ENCODE data around the gene UBE2L6.
"Not testable (repeated sequence)": the region's sequence is repeated elsewhere in the genome, so short reads cannot be mapped to it uniquely, and the experiment has no call there.

The UBE2L6 gene

GRCh38 chr11:57566905-57567514, 462 bp downstream of the UBE2L6 start:
- no peak for DNase-seq (ENCODE audit: low read depth)

DNA sequence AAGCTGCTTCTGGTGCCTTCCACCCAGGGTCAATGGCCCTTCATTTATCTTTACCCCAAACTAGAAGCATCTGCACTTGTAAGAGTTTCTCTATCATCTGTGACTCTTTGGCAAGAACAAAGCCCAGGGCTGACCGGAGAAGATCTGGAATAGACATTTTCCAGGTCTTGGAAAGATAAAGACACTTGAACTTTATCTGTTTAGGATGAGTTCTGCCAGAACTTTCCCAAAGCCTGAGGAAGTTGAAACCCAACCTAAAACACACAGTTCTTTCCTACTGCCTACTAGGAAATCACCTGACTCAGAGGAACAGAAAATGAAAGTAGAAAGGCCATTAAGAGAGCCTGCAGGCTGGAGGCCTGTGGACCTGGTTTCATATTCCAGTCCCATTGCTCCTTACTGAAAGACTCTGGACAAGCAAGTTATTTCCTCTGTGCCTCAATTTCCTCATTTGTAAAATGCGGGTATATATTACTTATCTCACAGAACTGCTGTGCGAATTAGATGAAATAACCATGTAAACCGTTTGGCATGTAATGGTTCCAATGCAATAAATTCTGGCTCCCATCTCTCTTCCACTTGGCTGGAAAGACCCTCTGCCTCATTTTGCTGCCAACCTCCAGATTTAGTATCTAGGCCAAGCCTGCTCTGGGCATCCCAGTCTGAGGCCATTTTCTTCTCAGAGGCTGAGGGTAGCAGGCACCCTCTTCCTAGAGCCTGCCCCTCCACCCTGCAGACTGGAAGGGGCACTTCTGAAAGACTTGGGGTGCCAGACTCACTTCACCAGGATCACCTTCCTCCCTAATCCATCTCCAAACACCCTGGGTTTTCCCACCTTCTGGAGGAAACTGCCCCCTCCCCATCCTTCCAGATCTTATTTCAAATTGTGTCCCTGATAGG, 1.2 kb downstream of the UBE2L6 start:
- DNase-seq (ENCODE audit: low read depth) = no peak

- DNase-seq (ENCODE audit: low read depth) = no peak
These were observed 4.9 kb downstream of the UBE2L6 start for GRCh38 chr11:57562596-57562995.

GRCh38 chr11:57560146-57560545, 7.3 kb downstream of the UBE2L6 start:
- DNase-seq (ENCODE audit: low read depth) = no peak

GRCh38 chr11:57556041-57556440, 11.4 kb downstream of the UBE2L6 start:
- DNase-seq (ENCODE audit: low read depth) = no peak

DNA sequence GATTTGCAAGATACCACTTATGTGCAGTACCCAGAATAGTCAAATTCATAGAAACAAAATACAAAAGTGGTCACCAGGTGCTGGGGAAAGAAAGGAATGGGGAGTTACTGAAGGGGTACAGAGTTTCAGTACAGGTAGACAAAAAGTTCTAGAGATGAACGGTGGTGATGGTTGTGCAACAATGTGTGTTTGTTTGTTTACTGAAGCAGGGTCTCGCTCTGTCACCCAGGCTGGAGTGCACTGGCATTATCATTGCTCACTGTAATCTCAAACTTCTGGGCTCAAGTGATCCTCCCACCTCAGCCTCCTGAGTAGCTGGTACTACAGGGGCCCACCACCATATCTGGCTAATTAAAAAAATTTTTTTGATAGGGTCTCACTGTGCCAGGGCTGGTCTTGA, 12.1 kb downstream of the UBE2L6 start:
- DNase-seq (ENCODE audit: low read depth) = no peak

- no peak for DNase-seq (ENCODE audit: low read depth)
These were observed 15.0 kb downstream of the UBE2L6 start for GRCh38 chr11:57552479-57552878.

GRCh38 chr11:57551941-57552340, 15.5 kb downstream of the UBE2L6 start:
- no peak for DNase-seq (ENCODE audit: low read depth)

- no peak for DNase-seq (ENCODE audit: low read depth)
These were observed 17.5 kb downstream of the UBE2L6 start for GRCh38 chr11:57549983-57550382.

DNA sequence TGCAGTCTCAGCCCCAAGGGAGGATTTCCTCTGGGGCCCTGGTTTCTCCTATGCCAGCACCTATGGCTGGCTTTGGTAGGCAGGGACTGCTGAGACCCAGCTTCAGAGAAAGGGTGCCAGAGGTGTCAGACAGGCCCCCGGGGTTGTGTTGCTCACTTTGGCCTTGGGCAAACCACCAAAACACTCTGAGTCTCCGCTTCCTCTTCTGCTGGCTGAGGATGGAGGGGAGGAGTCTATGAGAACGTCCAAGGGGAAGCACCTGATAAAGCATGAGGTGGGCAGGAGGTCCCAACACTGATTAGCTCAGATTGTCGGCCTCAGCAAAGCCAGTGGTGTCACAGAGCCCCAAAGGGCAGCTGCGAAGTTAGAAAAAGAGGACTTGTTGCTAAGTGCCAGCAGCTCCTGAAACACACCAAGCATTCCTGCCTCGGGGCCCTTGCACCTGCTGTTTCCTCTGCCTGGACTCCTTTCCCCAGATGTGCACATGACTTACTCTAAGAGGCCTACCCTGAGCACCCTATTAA, 19.6 kb downstream of the UBE2L6 start:
- no peak for DNase-seq (ENCODE audit: low read depth)

DNA sequence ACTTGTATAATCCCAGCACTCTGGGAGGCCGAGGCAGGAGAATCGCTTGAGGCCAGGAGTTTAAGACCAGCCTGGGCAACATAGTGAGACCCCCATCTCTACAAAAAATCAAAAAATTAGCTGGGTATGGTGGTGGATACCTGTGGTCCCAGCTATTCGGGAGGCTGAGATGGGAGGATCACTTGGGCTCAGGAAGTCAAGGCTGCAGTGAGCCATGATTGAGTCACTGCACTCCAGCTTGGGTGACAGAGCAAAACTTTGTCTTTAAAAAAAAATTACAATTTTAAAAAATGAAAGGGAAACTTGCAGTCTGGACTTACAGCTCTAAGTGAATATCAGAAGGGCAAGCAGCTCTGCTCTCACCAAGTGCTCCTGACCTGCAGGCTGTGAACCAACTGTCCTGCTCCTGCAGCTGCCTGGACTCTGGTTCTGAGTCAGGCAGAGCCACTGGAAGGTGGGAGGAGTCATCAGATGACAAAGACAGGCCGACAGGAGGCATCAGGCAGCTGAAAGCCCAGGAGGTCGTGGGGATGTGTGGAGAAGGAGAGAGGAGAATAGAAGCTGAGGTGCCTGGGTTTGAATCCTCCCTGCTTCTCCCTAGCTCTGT, 20.5 kb downstream of the UBE2L6 start:
- DNase-seq (ENCODE audit: low read depth) = no peak

- DNase-seq (ENCODE audit: low read depth) = no peak
These were observed 21.0 kb downstream of the UBE2L6 start for GRCh38 chr11:57546451-57546850.

DNA sequence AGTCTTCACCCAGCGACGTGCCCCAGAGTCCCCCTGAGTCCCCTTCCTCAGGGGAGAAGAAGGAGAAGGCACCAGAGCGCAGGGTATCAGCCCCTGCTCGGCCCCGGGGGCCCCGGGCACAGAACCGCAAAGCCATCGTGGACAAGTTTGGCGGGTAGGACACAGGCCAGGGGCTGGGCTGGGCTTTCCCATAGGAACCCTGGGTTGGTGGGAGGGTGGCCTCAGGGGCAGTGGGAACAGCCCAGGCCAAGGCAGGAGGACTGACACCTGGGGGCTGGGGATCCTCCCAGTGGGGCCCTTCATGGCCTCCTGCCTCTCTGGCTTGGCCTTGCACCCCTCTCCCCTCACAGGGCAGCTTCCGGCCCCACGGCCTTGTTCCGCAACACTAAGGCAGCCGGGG, 21.6 kb downstream of the UBE2L6 start:
- no peak for DNase-seq (ENCODE audit: low read depth)

DNA sequence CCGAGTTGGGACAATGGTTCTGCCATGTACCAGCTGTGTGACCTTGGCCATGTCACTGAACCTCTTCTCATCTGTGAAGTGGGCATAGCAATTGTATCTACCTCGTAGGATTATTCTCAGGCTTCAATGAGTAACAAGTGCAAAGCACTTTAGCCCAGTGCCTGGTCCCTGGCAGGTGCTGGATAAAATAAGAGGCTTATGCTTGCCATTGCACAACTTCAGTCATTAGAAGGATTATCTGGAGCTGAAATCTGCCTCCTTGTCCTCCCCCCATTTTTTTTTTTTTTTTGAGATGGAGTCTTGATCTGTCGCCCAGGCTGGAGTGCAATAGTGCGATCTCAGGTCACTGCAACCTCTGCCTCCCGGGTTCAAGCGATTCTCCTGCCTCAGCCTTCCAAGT, 22.9 kb downstream of the UBE2L6 start:
- no peak for DNase-seq (ENCODE audit: low read depth)

GRCh38 chr11:57543593-57543992, 23.9 kb downstream of the UBE2L6 start:
- no peak for DNase-seq (ENCODE audit: low read depth)

DNA sequence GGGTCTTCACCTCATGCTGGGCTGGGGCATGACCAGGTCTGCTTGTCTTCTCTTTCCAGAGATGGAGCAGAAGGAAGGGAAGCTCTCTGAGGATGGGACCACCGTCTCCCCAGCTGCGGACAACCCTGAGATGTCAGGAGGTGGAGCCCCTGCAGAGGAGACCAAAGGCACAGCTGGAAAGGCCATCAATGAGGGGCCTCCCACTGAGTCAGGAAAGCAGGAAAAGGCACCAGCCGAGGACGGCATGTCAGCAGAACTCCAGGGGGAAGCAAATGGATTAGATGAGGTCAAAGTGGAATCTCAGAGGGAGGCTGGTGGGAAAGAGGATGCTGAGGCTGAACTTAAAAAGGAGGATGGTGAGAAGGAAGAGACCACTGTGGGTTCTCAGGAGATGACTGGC, 24.9 kb downstream of the UBE2L6 start:
- DNase-seq (ENCODE audit: low read depth) = no peak

DNA sequence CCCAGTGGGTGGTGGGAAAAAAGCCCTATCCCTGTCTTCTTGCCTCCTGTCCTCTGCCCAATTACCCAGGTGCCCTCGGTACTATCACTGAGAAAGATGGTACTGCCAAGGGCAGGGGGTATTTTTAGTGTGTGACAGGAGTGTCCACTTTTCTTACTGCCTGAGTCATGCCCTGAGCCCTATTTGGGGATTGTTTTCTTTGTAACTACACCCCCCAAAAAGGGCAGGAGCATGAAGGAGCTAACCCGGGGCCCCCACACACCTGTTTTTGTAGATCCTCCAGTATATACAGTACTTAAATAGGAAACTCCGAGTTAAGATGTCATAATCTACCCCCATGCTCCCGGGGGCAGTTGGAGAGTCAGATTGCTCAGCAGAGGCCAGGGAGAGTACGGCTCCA, 26.3 kb downstream of the UBE2L6 start:
- DNase-seq (ENCODE audit: low read depth) = no peak

- no peak for DNase-seq (ENCODE audit: low read depth)
These were observed 28.1 kb downstream of the UBE2L6 start for GRCh38 chr11:57539342-57539741.

GRCh38 chr11:57536947-57537619, 30.4 kb downstream of the UBE2L6 start, which contains the start of gene SMTNL1:
Gene SMTNL1, plus strand, starts transcription at chr11:57537595. Its CDS starts 5,048 bp downstream, at chr11:57542643.
- DNase-seq (ENCODE audit: low read depth) = no peak

DNA sequence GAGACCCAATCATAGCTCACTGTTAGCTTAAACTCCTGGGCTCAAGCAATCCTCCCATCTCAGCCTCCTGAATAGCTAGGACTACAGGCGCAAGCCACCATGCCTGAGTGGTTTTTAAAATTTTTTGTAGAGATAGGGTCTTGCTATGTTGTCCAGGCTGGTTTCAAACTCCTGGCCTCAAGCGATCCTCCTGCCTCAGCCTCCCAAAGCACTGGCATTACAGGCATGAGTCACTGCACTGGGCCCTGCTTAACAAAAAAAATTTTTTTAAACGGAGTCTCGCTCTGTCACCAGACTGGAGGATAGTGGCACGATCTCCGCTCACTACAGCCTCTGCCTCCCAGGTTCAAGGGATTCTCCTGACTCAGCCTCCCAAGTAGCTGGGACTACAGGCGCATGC, 33.0 kb downstream of the UBE2L6 start:
- DNase-seq (ENCODE audit: low read depth) = not testable (repeated sequence)

DNA sequence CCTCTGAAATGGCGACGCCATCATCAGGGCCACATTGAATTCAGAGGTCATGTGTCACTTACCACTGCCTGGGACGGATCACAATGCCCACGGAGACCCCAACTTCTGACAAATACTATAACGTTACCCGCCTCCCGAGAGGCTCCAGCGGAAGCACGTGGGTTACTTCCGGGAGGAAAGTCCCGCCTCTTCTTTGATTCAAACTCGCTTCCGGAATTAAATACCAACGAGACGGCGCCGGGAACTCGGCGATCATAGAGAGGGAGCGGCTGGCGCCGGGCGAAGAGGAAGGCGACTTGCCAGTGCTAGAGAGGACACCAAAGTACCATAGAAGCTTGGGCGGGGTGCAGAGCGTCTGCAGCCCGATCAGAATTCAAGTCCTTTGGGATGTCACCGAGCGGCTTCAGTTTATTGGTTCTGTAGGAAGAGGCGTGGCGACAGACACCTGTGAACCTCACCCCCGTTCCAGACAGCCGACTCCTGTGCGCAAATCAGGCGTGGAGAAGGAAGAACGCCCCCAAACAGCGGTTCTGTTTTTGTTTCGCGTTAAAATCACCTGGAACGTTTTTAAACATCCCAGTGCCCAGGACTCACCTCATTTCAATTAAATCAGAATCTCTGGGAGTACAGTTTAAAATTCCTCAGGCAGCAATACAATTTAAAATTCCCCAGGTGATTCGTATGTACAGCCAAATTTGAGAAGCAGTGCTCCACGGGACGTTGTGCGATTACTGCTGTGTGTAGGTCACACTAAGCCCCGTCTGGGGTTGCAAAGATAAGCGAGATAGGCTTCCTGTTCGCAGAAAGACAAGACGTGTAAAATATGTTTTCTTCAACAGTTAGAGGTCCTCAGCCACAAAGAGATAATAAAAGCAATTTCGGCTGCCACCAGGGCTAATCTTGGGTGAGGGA, 36.6 kb downstream of the UBE2L6 start, which contains the start of gene TIMM10:
TIMM10 (minus strand) TSS at position 159 of the 912 bp plus-strand sequence. CDS start 565 bp downstream, outside the sequence.
- DNase-seq (ENCODE audit: low read depth) = peak; percentile 83

Data from stimulated activated CD8-positive, alpha-beta memory T cell treated with anti-CD3 and anti-CD28 coated beads, Interleukin-4, amount 100 ng/mL, for 24 hours (primary cell).